Right lobe of liver (tissue), 4 donors: ENCODE data around the gene AHNAK.

Experiments used
- POLR2A ChIP-seq: fragments of 450-650 bp; IDR thresholded peaks from one replicate; pipeline ENCODE4 v1.6.1; 2017; ENCODE audit warnings: antibody characterized with exemption, mild to moderate bottlenecking
- TF ChIP-seq, protein P1 (sequence below), 4 donors: fragments of 200-600 bp in 3 of 4; fragments of 450-650 bp in 1 of 4; IDR thresholded peaks; one replicate each; pipeline versions ENCODE4 v1.5.1 to v1.8.0; 2016 to 2022; ENCODE audit warnings: antibody characterized with exemption in 4 of 4, mild to moderate bottlenecking in 2 of 4
- donor health status: DM: no; HTN: no; CAD: no.
- donor health status: DM: no; HTN: no; CAD: no.
- donor health status: DM: no; HTN: yes; CAD: no.

DNA sequence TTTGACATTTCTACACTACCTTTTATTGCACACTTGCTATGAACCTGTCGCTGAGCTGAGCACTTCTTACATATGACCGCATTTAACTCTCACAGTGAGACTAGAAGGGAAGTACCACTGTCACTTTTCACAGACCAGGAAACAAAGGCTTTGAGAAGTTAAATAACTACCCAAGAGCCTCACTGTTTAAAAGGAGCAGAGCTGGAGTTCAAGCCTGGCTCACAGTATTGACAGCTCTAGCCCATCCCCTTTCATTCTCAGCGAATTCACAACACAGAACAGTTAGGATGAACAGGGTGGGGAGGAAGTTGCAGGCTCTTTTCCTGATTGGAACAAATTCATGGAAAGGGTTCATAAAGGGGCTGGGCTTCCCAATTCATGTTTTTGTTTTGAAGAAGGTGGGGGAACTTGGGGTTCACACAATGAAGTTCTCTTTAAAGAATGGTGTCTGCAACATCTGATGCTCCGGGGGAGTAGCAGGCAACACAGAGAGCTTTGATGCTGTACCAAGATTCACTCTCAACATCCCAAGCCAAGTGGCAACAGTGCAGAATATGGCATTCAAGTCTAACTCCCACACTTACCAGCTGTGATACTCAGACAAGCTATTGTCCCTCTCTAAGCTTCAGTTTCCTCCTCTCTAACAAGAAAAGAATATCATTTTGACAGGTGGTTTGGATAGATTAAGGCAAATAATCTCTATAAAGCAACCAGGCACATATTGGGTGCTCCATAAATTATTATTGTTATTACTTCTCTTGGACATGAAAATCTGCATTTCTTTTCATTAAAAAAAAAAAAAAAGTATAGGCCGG, 110.6 kb downstream of the AHNAK start:
- TF ChIP-seq, protein P1, sequence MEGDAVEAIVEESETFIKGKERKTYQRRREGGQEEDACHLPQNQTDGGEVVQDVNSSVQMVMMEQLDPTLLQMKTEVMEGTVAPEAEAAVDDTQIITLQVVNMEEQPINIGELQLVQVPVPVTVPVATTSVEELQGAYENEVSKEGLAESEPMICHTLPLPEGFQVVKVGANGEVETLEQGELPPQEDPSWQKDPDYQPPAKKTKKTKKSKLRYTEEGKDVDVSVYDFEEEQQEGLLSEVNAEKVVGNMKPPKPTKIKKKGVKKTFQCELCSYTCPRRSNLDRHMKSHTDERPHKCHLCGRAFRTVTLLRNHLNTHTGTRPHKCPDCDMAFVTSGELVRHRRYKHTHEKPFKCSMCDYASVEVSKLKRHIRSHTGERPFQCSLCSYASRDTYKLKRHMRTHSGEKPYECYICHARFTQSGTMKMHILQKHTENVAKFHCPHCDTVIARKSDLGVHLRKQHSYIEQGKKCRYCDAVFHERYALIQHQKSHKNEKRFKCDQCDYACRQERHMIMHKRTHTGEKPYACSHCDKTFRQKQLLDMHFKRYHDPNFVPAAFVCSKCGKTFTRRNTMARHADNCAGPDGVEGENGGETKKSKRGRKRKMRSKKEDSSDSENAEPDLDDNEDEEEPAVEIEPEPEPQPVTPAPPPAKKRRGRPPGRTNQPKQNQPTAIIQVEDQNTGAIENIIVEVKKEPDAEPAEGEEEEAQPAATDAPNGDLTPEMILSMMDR (IDR thresholded peaks at IDR 0.05) = no peak
- no peak for TF ChIP-seq POLR2A
